Muscle of arm (tissue), 14 donors: Measurements from ENCODE around the gene KANSL3. TPM values are rescaled to one million over a fixed set of nuclear protein-coding genes. Genes with fewer than 3 reads are reported as not detected.
A peak's percentile ranks its signal among the peaks of the same experiment; 100 is the strongest.
"Not testable (repeated sequence)": the region's sequence is repeated elsewhere in the genome, so short reads cannot be mapped to it uniquely, and the experiment has no call there.

Experiments
- DNase-seq: peaks from one replicate; pipeline ENCODE4 v3.0.0-alpha.2; 2013
- long read RNA-seq, 11 donors: transcript quantifications; one replicate each; lab custom pipeline, GENCODE V29; 2026
- polyA plus RNA-seq, 12 donors: library from polyadenylated mRNA; unstranded; fragments of 120-200 nt; gene quantifications; one replicate each; pipeline ENCODE4 v1.2.1, GENCODE V29; 2013; ENCODE audit not compliant: insufficient read length in 12 of 12

Gene KANSL3
- 10 to 100 TPM in 11 of 12 donors, not detected in 1; 27.3 to 40.5 (median 34.2) TPM for polyA plus RNA-seq
- long read RNA-seq, donor 1, full-length matches to known transcripts = 4 of 4 reads
- long read RNA-seq, donor 1, partial matches to known transcripts = 0 of 4 reads
- long read RNA-seq, donor 1, other reads (novel, unspliced or antisense) = 0 of 4 reads
- long read RNA-seq, donor 2, full-length matches to known transcripts = 2 of 2 reads
- long read RNA-seq, donor 2, partial matches to known transcripts = 0 of 2 reads
- long read RNA-seq, donor 2, other reads (novel, unspliced or antisense) = 0 of 2 reads
- long read RNA-seq, donor 3, partial matches to known transcripts = 0 of 2 reads
- long read RNA-seq, donor 3, other reads (novel, unspliced or antisense) = 0 of 2 reads
- long read RNA-seq, donor 4 = 0 reads
- long read RNA-seq, donor 5 = 0 reads
- long read RNA-seq, donor 6, partial matches to known transcripts = 0 of 1 reads
- long read RNA-seq, donor 6, other reads (novel, unspliced or antisense) = 0 of 1 reads
- long read RNA-seq, donor 7, partial matches to known transcripts = 0 of 1 reads
- long read RNA-seq, donor 7, other reads (novel, unspliced or antisense) = 0 of 1 reads
- long read RNA-seq, donor 8, full-length matches to known transcripts = 2 of 2 reads
- long read RNA-seq, donor 8, partial matches to known transcripts = 0 of 2 reads
- long read RNA-seq, donor 8, other reads (novel, unspliced or antisense) = 0 of 2 reads
- long read RNA-seq, donor 9, partial matches to known transcripts = 0 of 1 reads
- long read RNA-seq, donor 9, other reads (novel, unspliced or antisense) = 0 of 1 reads
- long read RNA-seq, donor 10, full-length matches to known transcripts = 5 of 5 reads
- long read RNA-seq, donor 10, partial matches to known transcripts = 0 of 5 reads
- long read RNA-seq, donor 10, other reads (novel, unspliced or antisense) = 0 of 5 reads
- long read RNA-seq, donor 11, full-length matches to known transcripts = 1 of 1 reads
- long read RNA-seq, donor 11, partial matches to known transcripts = 0 of 1 reads
- long read RNA-seq, donor 11, other reads (novel, unspliced or antisense) = 0 of 1 reads

DNA sequence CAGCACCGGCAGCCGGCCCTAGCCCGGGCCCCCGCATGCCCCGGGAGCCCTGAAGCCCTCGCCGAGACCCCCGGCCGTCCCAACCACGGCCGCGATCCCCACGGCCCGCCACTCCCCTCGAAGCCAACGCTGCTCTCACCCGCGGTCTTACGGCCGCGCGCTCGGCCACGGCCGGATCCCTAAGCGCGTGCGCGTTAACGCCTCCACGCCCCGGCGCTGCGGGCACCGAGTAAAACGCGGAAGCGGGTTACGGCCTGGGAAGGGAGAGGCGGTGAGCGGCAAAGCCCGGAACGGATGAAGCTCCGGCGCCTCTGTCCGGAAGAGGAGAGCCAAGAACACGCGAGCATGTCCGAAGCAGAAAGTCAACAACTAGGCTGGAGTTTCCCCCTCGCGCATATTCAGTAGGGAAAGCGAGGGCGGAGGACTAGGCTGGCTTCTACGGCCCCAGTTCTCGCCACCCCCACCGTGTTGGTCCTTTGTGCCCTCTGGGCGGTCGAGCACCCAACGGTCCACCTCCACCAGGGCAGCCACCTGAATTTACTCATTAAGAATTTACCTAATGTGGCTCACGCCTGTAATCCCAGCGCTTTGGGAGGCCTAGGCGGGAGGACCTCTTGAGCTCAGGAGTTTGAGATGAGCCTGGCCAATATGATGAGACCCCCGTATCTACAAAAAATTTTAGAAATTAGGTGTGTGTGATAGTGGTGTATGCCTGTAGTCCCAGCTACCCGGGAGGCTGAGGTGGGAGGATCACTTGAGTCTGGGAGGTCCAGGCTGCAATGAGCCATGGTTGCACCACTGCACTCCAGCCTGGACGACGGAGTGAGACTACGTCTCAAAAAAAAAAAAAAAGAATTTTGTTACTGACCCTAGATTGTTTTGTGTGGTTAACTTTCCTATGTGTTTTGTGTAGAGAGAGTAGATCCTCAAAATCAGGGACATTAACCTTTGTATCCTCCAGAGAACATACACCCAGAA lies at the start of gene KANSL3:
Gene KANSL3, minus strand, starts transcription at position 169 of the 978 bp plus-strand sequence. CDS start 1,177 bp downstream, outside the sequence.
- DNase-seq = peak; percentile 97

DNA sequence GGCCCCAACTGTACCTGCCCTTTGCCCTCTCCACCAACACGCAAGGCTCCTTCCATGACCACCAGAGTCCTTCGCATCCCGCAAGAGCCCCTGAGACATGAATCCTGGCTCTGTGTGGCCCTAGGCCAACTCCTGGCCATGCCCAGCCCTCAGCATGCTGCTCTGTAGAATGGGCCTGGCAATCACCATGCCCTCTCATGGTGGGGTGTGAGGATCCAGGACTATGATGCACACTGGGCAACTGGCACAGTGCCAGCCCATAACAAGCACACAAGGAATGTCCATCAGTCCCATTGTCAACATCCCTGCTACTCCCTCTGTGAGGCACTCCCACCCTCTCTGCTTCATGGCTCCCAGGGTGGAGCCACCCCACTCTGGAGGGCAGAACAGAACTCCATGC lies 49.2 kb upstream of the KANSL3 start:
- DNase-seq = no peak

DNA sequence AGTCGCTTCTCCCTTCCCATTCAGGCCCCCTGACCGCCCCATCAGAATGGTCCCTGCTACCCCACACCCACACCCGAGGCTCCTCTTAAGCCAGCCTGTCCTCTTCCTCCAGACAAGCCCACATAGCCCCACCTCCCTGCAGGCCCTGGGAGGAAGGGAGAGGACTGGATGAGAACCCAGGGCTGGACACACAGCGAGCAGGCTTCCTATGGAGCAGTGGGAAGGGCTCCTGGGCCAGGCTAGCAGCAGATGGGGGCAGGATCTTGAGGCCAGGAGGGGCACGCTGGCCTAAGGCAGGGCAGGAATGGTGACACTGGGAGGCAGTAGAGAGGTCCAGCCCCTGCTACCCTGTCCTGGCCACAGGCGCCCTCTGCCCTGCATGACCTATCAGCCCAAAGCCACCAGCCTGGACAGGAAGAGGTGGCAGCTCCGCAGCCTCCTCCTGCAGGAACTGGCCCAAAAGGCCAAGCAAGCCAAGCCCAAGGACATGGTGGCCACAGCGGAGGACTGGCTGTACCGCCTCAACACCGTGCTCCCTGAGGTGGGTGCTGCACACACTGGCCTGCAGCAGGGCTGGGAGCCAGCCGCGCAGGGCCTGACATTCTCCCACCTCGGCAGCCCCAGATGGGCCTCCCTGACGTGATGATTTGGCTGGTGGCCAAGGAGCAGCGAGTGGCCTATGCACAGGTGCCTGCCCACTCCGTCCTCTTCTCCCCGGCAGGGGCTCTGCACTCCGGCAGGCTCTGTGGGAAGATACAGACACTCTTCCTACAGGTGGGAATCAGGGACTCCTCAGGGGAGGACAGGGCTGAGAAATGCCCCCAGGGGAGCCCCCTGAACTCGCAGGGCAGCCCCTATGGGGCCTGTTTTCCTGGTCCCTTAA lies 47.7 kb upstream of the KANSL3 start:
- DNase-seq = peak; percentile 17

DNA sequence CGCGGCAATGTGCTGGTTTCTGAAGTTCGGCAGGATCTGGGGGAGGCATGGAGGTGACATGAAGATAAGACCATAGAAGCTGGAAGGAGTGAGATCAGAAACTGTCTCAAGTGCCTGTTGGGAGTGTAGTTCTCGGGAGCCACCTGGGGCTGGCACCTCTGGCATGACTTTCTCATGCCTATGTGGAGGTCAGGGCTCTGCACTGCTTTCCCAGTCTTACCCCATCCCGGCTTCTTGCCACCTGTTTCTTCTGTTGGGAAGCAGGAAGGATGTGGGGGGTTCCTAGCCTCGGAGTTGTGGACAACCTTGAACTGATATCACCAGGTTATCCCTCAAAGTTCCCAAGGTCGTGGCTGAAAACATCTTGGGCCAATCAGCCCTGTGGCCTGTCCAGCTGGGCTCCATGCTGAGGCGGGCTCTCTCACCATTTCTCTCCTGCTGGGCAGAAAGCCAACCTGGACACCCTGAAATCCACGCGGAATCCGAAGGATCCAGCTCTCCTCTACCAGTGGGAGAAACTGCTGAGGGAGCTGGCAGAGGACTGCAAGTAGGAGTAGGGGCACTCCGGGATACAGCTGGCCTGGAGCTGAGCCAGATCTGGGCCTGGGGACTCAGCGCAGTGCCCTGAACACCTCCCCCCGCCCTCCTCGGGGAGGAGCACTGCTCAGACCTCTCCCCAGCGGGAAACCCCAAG lies 46.9 kb upstream of the KANSL3 start:
- DNase-seq = peak; percentile 9

DNA sequence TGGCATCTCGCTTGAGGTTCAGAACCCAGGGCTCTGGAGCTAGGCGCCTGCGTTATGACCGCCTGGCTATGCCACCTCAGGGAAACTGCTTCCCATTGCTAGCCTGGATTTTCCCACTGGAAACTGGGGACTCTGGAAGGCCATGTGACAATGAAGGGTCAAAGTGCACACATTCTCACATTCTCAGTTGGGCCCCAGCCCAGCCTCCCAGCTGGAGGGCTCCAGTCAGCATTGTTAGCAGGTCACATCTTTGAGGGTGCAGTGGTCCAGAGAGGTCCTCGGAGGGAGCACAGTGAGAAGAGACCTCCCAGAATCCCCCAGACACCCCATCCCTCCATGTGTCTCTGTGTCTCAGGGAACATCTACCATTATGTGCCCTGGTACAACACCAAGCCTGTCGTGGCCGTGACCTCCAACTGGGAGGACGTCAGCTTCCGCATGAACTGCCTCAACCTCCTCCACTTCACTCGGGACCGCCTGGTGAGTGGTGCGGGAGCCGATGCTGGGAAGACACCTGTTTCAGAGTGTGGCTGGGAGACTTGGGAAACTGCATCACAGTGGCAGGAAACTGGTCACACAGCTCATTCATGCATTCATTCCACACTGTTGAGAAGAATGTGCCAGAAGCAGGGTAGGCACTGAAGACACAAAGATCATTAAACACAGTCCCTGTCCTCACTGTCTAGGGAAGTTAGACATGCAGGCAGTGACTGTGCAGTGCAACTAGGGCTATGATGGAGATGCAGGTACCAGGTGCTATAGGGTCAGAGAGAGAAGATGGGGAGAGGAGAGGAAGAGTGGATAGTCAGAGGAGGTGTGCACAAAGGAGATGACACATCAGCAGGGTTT lies 46.1 kb upstream of the KANSL3 start:
- DNase-seq = no peak

DNA sequence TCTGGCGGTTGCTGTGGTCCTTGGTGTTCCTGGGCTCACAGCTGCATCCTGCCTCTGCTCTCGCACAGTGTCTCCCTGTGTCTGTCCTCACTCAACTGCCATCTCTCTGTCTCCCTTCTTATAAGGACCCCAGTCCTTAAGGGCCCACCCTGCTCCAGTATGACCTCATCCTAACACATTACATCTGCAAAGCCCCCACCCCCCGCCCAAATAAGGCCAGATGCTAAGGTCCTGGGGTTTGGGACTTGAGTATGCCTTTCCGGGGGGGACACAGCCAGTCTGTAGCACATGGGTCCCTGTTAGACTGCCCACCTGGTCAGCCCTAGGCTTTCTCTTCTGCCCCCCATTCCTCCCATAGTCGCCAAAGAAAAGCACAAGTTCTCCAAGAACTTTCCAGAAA lies 45.2 kb upstream of the KANSL3 start:
- DNase-seq = no peak

DNA sequence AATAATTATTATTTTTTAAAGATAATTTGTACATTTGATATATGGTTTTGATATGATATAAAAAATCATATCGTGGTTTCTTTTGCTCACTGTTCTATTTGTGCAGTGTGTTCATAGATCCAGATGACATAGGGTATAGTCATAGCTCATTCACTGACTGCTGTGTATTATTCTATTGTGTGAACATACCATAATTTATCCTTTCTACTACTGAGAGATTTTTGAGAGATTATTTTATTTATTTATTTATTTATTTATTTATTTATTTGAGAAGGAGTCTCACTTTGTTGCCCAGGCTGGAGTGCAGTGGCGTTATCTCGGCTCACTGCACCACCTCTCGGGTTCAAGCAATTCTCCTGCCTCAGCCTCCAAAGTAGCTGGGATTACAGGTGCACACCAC lies 43.4 kb upstream of the KANSL3 start:
- DNase-seq = no peak

DNA sequence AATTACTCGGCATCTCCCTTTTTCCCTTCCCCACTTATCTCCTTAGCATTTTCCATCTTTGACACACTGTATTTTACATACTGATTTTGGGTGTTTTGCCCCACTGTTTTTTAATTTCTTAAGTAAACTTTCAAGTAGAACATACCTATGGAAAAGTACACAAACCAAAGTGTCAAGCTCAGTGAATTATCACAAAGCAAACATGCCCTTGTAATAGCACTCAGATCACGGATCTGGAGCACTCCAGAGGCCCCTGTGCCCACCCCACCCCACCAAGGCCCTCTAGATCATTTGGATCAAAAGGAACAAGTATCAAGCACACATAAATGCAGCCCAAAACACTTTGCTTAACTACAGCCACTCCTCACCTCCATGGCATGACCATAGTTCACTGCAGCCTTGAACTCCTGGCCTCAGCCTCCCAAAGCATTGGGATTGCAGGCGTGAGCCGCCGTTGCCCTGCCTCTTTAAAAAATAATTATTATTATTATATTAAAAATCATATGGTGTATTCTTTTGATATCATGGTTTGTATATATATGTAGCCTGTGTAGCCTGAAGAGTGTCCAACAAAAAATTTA lies 42.5 kb upstream of the KANSL3 start:
- no peak for DNase-seq

DNA sequence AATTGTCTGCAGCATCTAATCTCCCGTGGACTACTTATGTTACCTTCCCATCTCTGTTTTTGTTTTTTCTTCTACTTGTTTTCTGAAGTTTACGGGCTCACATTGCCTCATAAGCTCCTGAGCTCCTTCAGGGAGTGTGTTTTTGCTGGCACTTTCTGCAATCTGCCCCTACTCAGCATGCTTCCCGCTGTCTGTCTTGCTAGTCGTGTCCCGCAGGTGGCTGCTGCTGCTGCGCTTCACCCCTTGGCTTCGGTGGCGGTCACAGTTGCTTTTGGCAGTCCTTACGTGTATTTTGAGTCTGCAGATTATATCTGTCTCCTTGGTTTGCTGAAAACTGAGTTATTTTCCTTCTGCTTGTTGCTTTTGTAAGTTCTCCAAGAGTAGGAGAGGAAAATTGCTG lies 41.7 kb upstream of the KANSL3 start:
- DNase-seq = peak; percentile 9

DNA sequence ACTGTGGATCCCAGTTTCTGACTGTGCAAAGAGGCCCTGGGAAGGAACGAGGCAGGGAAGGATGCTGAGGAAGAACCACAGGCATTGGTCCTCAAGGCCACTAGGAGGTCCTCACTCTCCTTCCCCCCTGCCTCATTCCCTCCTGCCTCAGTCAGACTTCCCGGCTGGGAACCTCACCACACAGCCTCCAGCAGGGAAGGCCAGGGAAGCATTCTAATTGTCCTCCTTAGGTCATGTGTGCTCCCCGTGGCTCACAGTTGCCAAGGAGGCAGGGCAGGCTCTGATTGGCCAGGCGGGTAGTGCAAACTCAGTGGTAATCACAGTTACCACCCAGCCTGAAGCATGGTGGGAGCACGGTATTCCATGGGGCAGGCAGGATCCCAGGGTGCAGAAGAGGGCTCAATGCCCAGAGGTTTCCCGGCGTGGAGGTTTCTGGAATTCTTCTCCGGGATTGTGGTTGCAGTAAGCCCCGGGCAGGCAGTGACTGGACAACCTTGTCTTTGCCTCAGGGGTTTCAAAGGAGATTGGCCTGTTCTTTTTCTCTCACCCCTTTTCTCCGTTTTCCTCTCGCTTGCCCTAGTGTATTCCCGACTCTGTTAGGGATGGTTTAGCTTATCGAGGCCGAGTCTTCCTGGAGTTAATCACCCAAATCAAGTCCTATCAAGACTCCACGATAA lies 31.6 kb upstream of the KANSL3 start:
- DNase-seq = no peak

DNA sequence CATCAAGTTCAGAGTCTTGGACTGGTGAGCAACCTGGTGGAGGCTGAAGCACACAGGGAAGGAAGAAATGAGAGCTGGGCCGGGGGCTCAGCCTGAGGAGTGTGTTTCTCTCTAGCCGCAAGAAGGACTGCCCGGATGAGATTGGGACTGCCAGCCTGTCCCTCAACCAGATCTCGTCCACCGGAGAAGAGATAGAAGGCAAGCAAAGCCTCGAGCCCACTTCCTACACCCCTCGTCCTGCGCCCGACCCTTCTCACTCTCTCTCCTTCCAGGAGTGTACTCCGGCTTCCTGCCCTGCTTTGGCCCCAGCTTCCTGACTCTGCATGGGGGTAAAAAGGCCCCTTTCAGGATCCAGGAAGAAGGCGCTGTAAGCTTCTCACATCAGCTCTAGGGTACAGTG lies 30.7 kb upstream of the KANSL3 start:
- no peak for DNase-seq

DNA sequence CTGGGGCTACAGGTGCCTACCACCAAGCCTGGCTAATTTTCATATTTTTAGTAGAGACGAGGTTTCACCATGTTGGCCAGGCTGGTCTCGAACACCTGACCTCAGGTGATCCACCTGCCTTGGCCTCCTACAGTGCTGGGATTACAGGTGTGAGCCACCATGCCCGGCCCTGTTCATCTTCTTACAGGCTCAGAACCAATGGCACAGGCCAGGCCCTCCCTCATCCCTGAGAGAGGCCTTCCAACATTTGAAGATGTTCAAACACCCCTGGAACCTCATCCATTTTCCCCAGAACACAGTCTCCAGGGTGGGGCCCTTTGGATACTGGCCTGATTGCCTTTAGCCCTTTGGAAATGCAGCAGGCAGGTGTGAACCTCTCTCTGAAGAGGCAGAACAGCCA lies 27.6 kb upstream of the KANSL3 start:
- not testable (repeated sequence) for DNase-seq

DNA sequence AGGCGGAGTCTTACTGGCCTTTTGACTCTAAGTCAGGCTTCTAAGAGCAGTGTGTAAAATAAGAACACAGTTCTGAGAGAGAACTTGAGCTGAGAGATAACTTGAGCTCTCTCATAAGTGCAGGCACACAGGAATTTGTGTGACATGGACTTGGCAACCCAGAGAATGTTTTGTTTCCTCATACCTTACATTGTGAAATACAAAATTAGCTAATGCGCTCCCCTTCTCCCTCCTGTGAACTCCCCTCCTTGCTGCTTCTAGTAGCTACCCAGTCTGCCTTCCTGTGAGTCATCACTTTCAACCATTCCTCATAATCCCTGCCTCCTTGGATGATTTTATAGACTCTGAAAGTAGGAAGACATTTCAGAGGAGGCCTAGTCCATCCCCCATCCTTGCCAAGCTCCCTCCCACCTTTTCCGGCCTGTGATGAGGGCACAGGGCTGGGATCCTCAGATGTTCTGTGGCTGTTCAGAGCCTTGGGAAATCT lies 27.0 kb upstream of the KANSL3 start:
- no peak for DNase-seq

DNA sequence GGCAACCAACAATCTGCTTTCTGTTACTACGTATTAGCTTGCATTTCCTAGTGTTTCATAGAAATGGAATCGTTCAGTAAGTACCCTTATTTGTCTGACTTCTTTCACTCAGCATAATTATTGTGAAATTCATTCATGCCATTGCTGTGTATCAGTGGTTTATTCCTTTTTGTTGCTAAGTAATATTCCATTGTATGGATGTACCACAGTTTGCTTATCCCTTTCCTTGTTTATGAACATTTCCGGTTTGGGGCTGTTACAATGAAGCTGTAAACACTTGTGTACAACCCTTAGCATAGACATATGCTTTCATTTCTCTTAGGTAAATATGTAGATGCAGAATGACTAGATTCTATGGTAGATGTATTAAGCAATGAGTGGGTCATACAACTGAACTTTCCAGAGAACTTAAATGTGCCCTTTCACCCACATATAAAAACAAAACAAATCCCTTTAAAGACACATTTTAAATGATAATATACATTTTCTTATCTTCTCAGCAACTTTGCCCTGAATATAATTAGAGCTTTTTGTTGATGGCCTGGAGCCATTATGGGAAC lies 26.3 kb upstream of the KANSL3 start:
- no peak for DNase-seq

DNA sequence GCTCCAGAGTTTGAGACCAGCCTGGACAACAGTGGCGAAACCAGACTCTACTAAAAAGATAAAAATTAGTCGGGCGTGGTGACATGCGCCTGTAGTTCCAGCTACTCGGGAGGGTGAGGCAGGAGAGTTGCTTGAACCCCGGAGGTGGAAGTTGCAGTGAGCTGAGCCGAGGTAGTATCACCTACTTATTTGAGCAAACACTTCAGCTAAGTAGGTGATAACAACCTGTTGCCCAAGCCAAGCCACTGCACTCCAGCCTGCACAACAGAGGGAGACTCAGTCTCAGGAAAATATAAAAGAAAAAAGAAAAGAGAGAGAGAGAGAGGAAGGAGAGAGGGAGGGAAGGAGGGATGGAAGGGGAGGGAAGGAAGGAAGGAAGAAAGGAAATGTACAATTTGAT lies 25.7 kb upstream of the KANSL3 start:
- no peak for DNase-seq

DNA sequence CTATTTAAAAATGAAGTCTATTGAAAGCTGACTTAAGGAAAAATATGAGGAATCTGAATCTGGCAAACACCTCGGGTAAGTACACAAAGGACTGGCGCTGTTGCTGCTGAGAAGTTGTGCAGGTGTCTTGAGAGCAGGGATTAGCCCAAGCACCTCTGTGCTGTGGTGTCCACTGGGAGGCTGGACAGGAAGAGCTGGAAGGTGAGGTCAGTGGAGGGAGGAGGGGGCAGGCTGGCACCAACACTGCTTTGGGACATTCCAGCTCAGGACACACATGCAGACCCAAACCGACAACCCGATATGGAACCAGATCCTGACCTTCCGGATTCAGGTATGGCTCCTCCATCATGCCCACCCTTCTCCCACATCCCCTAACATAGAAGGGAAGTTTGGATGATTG lies 25.1 kb upstream of the KANSL3 start:
- DNase-seq = no peak

DNA sequence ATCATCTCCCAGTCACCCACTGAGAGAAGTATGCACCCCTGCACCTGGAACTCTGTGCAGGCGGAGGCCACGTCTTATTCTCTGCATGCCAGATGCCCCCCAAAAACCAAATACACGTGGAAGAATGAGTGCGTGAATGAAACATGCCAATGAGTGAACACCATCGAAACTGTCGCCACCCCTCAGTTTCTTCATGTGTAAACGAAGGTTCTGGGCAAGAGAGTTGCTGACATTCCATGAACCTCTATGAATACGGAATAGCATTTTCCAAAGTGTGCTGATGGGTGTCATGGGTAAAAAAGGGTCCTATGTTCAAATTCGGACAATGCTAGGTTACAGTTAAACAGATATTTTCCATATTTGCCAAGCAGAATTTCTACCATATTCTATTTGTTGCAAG lies 24.2 kb upstream of the KANSL3 start:
- no peak for DNase-seq
